ENCODE data around the gene CRYBB3. TPM values are rescaled to one million over a fixed set of nuclear protein-coding genes. Genes with fewer than 3 reads are reported as not detected.
"Not testable (repeated sequence)": the region's sequence is repeated elsewhere in the genome, so short reads cannot be mapped to it uniquely, and the experiment has no call there.

The CRYBB3 gene
- total RNA-seq, 4 donors from 2014 or later, result not detected

- peaks cover 0 to 74% (median 3%) of the 10 kb centered on the region in 3 donors for H3K36me3 ChIP-seq
- H3K27ac ChIP-seq, result no peak overlapping the region
- TF ChIP-seq CTCF (IDR thresholded peaks at IDR 0.05), result no peak
- no peak for DNase-seq
- 52 to 72% methylated on average over 8 to 10 of the region's 10 CpGs for WGBS, 2 donors
- H3K4me1 ChIP-seq, result no peaks in the 10 kb centered on the region
- no peaks in the 10 kb centered on the region for H3K9me3 ChIP-seq
- no peak overlapping the region for H3K4me3 ChIP-seq
- intact Hi-C loops (cut with DNase I), result no loop called here
- H3K27me3 ChIP-seq, result no peaks in the 10 kb centered on the region
These were observed 2.1 kb downstream of the CRYBB3 start for GRCh38 chr22:25201557-25202273.

- Histone ChIP-seq H3K9me3 (no peaks in the 10 kb centered on the region), H3K27ac (no peak overlapping the region), H3K27me3 (no peaks in the 10 kb centered on the region), H3K4me3 (no peak overlapping the region), H3K36me3 (peaks cover 0 to 67% (median under 1%) of the 10 kb centered on the region in 3 donors), H3K4me1 (no peaks in the 10 kb centered on the region)
- 24 to 60% methylated on average over 7 to 9 of the region's 15 CpGs for WGBS, 2 donors
- no peak for TF ChIP-seq POLR2A (IDR thresholded peaks at IDR 0.05)
- TF ChIP-seq CTCF (IDR thresholded peaks at IDR 0.05), result peak; percentile 54 to 82 (median 72)
- intact Hi-C loops (cut with DNase I), result no loop called here
- no peak for DNase-seq
These were observed 2.7 kb downstream of the CRYBB3 start for GRCh38 chr22:25202290-25202921.

GRCh38 chr22:25203082-25203481, 3.4 kb downstream of the CRYBB3 start:
- intact Hi-C loops (cut with DNase I), result no loop called here
- WGBS, 2 donors, result 75 to 83% methylated on average over 4 of the region's 4 CpGs
- H3K9me3 ChIP-seq, result no peaks in the 10 kb centered on the region

DNA sequence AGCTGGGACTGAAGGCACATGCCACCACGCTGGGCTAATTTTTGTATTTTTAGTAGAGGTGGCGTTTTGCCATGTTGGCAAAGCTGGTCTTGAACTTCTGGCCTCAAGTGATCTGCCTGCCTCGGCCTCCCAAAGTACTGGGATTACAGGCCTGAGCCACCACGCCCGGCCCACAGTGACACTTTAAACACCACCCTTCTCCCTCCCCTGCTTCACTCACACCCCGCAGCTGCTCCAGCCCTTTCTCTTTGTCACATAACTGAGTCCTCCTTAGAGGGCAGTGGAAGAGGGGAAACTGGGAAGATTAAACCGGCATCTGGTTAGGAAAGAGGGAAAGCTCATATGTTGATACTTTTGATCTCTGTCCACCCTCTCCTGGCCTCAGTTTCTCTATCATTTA, 4.9 kb downstream of the CRYBB3 start:
- WGBS, 2 donors, result 60 to 79% methylated on average over 3 to 4 of the region's 7 CpGs
- H3K4me3 ChIP-seq; intact Hi-C loops (cut with DNase I); H3K9me3 ChIP-seq; H3K4me1 ChIP-seq; DNase-seq; H3K27ac ChIP-seq; H3K27me3 ChIP-seq: not testable (repeated sequence)
- H3K36me3 ChIP-seq, result peaks cover 0 to 48% (median 0%) of the 10 kb centered on the region in 3 donors

More at GRCh38 chr22:25203082-25203481, 3.4 kb downstream of the CRYBB3 start:
- H3K36me3 ChIP-seq, result peaks cover 0 to 61% (median 0%) of the 10 kb centered on the region in 3 donors
- no peaks in the 10 kb centered on the region for H3K4me1 ChIP-seq
- H3K27me3 ChIP-seq, result no peaks in the 10 kb centered on the region
- no peak for DNase-seq
- H3K27ac ChIP-seq, result no peak overlapping the region
- TF ChIP-seq CTCF (IDR thresholded peaks at IDR 0.05) (no peak), POLR2A (IDR thresholded peaks at IDR 0.05) (no peak)
- H3K4me3 ChIP-seq, result no peak overlapping the region

DNA sequence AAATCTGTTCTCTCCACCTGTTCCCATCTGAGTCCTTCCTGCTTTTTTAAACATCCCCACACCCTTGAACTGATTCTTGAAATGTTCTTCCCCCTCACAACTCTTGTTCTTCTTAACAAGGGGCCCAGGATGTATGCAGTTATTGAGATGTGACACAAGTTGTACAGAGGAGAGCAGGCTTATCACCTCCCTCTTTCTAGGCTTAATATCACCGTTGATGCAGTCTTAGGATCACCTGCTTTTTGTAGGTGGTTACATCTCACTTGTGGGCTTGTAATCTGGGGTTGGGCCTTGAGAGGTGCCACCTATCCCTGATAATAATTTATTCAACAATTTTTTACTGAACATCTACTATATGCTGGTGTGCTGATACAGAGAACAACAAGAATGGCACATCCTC, 6.2 kb downstream of the CRYBB3 start:
- no peaks in the 10 kb centered on the region for H3K27me3 ChIP-seq

More for the DNA sequence above, 6.2 kb downstream of the CRYBB3 start:
- Histone ChIP-seq H3K27ac (no peak overlapping the region), H3K4me3 (no peak overlapping the region), H3K4me1 (no peaks in the 10 kb centered on the region), H3K9me3 (no peaks in the 10 kb centered on the region), H3K36me3 (peaks cover 0 to 35% (median 0%) of the 10 kb centered on the region in 3 donors)
- no peak for TF ChIP-seq POLR2A (IDR thresholded peaks at IDR 0.05)
- TF ChIP-seq CTCF (IDR thresholded peaks at IDR 0.05), result no peak
- DNase-seq, result no peak
- intact Hi-C loops (cut with DNase I), result no loop called here
- WGBS, 2 donors, result 80 to 86% methylated on average over 1 of the region's 1 CpG
